ENCODE measurements around the gene NLGN1. TPM values are rescaled to one million over a fixed set of nuclear protein-coding genes. Genes with fewer than 3 reads are reported as not detected.

The NLGN1 gene
- total RNA-seq, 2 donors from 2014 or later = 0.36 to 11.7 TPM

- Histone ChIP-seq H3K27ac (no peak overlapping the region), H3K4me1 (replicated peaks) (no peaks in the 10 kb centered on the region), H3K9me3 (no peaks in the 10 kb centered on the region), H3K27me3 (replicated peaks; ENCODE audit: insufficient read depth) (no peaks in the 10 kb centered on the region), H3K4me3 (no peak overlapping the region), H3K36me3 (no peaks in the 10 kb centered on the region)
- WGBS = 77% methylated on average over 2 of the region's 2 CpGs
- intact Hi-C loops (cut with DNase I) = no loop called here
- no peak for DNase-seq (ENCODE audit: low spot score)
- no peak for TF ChIP-seq POLR2A (IDR thresholded peaks at IDR 0.05)
- TF ChIP-seq, protein P1, sequence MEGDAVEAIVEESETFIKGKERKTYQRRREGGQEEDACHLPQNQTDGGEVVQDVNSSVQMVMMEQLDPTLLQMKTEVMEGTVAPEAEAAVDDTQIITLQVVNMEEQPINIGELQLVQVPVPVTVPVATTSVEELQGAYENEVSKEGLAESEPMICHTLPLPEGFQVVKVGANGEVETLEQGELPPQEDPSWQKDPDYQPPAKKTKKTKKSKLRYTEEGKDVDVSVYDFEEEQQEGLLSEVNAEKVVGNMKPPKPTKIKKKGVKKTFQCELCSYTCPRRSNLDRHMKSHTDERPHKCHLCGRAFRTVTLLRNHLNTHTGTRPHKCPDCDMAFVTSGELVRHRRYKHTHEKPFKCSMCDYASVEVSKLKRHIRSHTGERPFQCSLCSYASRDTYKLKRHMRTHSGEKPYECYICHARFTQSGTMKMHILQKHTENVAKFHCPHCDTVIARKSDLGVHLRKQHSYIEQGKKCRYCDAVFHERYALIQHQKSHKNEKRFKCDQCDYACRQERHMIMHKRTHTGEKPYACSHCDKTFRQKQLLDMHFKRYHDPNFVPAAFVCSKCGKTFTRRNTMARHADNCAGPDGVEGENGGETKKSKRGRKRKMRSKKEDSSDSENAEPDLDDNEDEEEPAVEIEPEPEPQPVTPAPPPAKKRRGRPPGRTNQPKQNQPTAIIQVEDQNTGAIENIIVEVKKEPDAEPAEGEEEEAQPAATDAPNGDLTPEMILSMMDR (IDR thresholded peaks at IDR 0.05) = no peak
- TF ChIP-seq POLR2AphosphoS5 (IDR thresholded peaks at IDR 0.05) = no peak
Measured at GRCh38 chr3:174170248-174170647, 772.7 kb downstream of the NLGN1 start.

DNA sequence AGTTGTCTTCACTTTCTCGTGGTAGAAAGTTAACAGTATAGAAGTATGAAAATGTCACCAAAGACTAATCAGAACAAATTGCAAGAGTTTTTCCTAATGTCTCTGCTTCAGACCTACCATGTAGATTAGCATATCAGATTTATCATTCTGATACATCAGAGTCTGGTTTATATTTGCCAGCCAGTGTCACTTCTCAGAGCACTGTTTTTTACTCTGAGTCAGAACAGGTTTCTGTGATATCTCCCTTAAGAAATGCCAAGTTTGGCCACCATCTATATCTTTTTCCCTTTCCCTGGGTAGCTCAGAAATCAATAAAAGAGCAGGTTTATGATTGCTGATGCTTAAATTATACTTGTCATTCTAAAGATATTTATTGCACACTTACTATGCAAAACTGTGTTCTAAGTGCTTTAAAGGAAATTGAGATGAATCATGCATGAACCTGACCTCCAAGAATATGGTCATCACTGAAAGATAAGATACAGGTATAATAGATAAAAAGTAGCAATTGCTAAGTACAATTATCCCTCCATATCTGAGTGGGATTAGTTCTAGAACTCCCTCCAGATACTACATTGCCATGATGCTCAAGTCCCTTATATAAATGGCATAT is 788.9 kb downstream of the NLGN1 start:
- Histone ChIP-seq H3K4me3 (no peak overlapping the region), H3K27ac (no peak overlapping the region), H3K36me3 (no peaks in the 10 kb centered on the region), H3K4me1 (replicated peaks) (no peaks in the 10 kb centered on the region), H3K9me3 (no peaks in the 10 kb centered on the region), H3K27me3 (replicated peaks; ENCODE audit: insufficient read depth) (no peaks in the 10 kb centered on the region)
- intact Hi-C loops (cut with DNase I) = no loop called here
- no peak for DNase-seq (ENCODE audit: low spot score)
- 61% methylated on average over 1 of the region's 1 CpG for WGBS
- TF ChIP-seq, protein P1 (IDR thresholded peaks at IDR 0.05) = no peak
- no peak for TF ChIP-seq POLR2AphosphoS5 (IDR thresholded peaks at IDR 0.05)
- TF ChIP-seq POLR2A (IDR thresholded peaks at IDR 0.05) = no peak

- intact Hi-C loops (cut with DNase I) = no loop called here
- TF ChIP-seq, protein P1 (IDR thresholded peaks at IDR 0.05) = no peak
- TF ChIP-seq POLR2A (IDR thresholded peaks at IDR 0.05) (no peak), POLR2AphosphoS5 (IDR thresholded peaks at IDR 0.05) (no peak)
- Histone ChIP-seq H3K27ac (no peak overlapping the region), H3K36me3 (no peaks in the 10 kb centered on the region), H3K9me3 (no peaks in the 10 kb centered on the region), H3K4me1 (replicated peaks) (no peaks in the 10 kb centered on the region), H3K4me3 (no peak overlapping the region), H3K27me3 (replicated peaks; ENCODE audit: insufficient read depth) (no peaks in the 10 kb centered on the region)
- 18% methylated on average over 4 of the region's 4 CpGs for WGBS
- no peak for DNase-seq (ENCODE audit: low spot score)
Measured at GRCh38 chr3:174191380-174191779, 793.8 kb downstream of the NLGN1 start.

GRCh38 chr3:174191895-174192294 is 794.4 kb downstream of the NLGN1 start:
- WGBS = 62% methylated on average over 2 of the region's 2 CpGs
- TF ChIP-seq, protein P1 (IDR thresholded peaks at IDR 0.05) = no peak
- TF ChIP-seq POLR2AphosphoS5 (IDR thresholded peaks at IDR 0.05) = no peak
- TF ChIP-seq POLR2A (IDR thresholded peaks at IDR 0.05) = no peak
- intact Hi-C loops (cut with DNase I) = no loop called here
- Histone ChIP-seq H3K36me3 (no peaks in the 10 kb centered on the region), H3K27ac (no peak overlapping the region), H3K4me1 (replicated peaks) (no peaks in the 10 kb centered on the region), H3K9me3 (no peaks in the 10 kb centered on the region), H3K27me3 (replicated peaks; ENCODE audit: insufficient read depth) (no peaks in the 10 kb centered on the region), H3K4me3 (no peak overlapping the region)
- DNase-seq (ENCODE audit: low spot score) = no peak

- Histone ChIP-seq H3K4me3 (no peak overlapping the region), H3K27ac (no peak overlapping the region), H3K36me3 (no peaks in the 10 kb centered on the region), H3K27me3 (replicated peaks; ENCODE audit: insufficient read depth) (no peaks in the 10 kb centered on the region), H3K9me3 (no peaks in the 10 kb centered on the region), H3K4me1 (replicated peaks) (no peaks in the 10 kb centered on the region)
- intact Hi-C loops (cut with DNase I) = no loop called here
- TF ChIP-seq POLR2A (IDR thresholded peaks at IDR 0.05) (no peak), POLR2AphosphoS5 (IDR thresholded peaks at IDR 0.05) (no peak)
- TF ChIP-seq, protein P1 (IDR thresholded peaks at IDR 0.05) = no peak
- no peak for DNase-seq (ENCODE audit: low spot score)
- WGBS = 51% methylated on average over 2 of the region's 2 CpGs
Measured at GRCh38 chr3:174192471-174192870, 794.9 kb downstream of the NLGN1 start.
